DLD1 (cell line): Measurements from ENCODE around the gene TNS2.
"Not testable (repeated sequence)": the region's sequence is repeated elsewhere in the genome, so short reads cannot be mapped to it uniquely, and the experiment has no call there.

Source experiments
- in situ Hi-C: cut with HindIII; loops from 2 replicates; pipeline ENCODE4 v1.10.0; 2017; ENCODE audit warnings: low sequenced_read_pairs

The TNS2 gene

GRCh38 chr12:53107122-53107521 is 57.3 kb downstream of the TNS2 start:
- in situ Hi-C loops: no loop called here

GRCh38 chr12:53112431-53112830 is 62.6 kb downstream of the TNS2 start:
- in situ Hi-C loops: not testable (repeated sequence)

GRCh38 chr12:53113136-53113705 is 63.4 kb downstream of the TNS2 start:
- in situ Hi-C loops: no loop called here

GRCh38 chr12:53113951-53114350 is 64.1 kb downstream of the TNS2 start:
- in situ Hi-C loops: no loop called here
